MCF 10A (cell line): ENCODE measurements around the gene CNTNAP2. TPM values are rescaled to one million over a fixed set of nuclear protein-coding genes. Genes with fewer than 3 reads are reported as not detected.

ENCODE experiments used
- BruUV-seq: library from RNA; stranded (reverse); fragments of 400-500 nt; replicated peaks from 2 replicates; lab custom pipeline; 2021; lab: Mats Ljungman, UMichigan
- CTCF ChIA-PET: fragments of 300-600 bp; sonication (Branson Sonifier 250); formaldehyde crosslinking; extraction: SDS; loops from one replicate; lab custom pipeline; 2021; ENCODE audit warnings: antibody characterized with exemption, inconsistent platforms; lab: Yijun Ruan, JAX
- POLR2A ChIA-PET: fragments of 300-600, 350-650 bp; sonication (Branson Sonifier 250); formaldehyde crosslinking; extraction: SDS; loops from one replicate; lab custom pipeline; 2020; ENCODE audit warnings: antibody characterized with exemption, inconsistent platforms; lab: Yijun Ruan, JAX
- DNase-seq: peaks from one replicate; pipeline ENCODE4 v3.0.0-alpha.2; 2018; ENCODE audit not compliant: unreplicated experiment
- H3K27ac Mint-ChIP-seq: one replicate; pipeline ENCODE4 v1.8.0; 2022; ENCODE audit warnings: mild to moderate bottlenecking, low read depth, mixed read lengths; ENCODE audit not compliant: unreplicated experiment
- H3K27me3 Mint-ChIP-seq: one replicate; pipeline ENCODE4 v1.8.0; 2022; ENCODE audit warnings: mixed read lengths; ENCODE audit not compliant: insufficient read depth, unreplicated experiment
- H3K36me3 Mint-ChIP-seq: one replicate; pipeline ENCODE4 v1.8.0; 2022; ENCODE audit warnings: mild to moderate bottlenecking, moderate library complexity, mixed read lengths; ENCODE audit not compliant: insufficient read depth, unreplicated experiment
- H3K4me1 Mint-ChIP-seq: one replicate; pipeline ENCODE4 v1.8.0; 2022; ENCODE audit warnings: mixed read lengths; ENCODE audit not compliant: insufficient read depth, unreplicated experiment
- H3K4me3 Mint-ChIP-seq: one replicate; pipeline ENCODE4 v1.8.0; 2022; ENCODE audit warnings: mild to moderate bottlenecking, moderate library complexity, mixed read lengths; ENCODE audit not compliant: unreplicated experiment
- H3K9me3 Mint-ChIP-seq: one replicate; pipeline ENCODE4 v1.8.0; 2022; ENCODE audit warnings: mixed read lengths; ENCODE audit not compliant: unreplicated experiment
- CTCF ChIP-seq: fragments of 200-600 bp; IDR thresholded peaks from one replicate; pipeline ENCODE4 v1.8.0; 2022; ENCODE audit warnings: antibody characterized with exemption, mild to moderate bottlenecking; ENCODE audit not compliant: unreplicated experiment
- intact Hi-C: fragments of 100-400 bp; cut with micrococcal nuclease; formaldehyde crosslinking; loops from 2 replicates; pipeline ENCODE4 v1.14.1; 2022
- total RNA-seq: library from RNA; stranded (reverse); gene quantifications from 2 replicates; pipeline ENCODE4 v1.2.3, GENCODE V29; 2022

Gene CNTNAP2
- total RNA-seq, 1 experiment from 2014 or later: 1.1 TPM

DNA sequence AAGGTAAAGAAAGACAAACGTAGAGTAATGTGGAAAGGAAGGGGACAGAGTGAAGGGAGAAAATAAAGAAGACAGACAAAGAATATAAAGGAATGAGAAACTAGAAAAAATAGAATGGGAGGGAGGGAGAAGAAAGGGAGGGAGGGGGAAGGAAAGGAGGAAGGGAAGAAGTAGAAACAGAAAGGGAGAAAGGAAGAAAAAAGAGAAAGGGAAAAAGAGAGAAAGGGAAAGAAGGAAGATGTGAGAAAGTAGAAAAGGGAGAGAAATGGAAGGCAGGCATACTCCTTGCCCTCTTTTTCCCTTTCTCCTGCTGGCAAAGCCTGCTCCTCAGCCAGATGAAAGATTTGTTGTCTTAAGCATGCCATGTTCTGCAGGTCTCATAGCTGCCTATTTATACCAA, 1336.2 kb downstream of the CNTNAP2 start:
- no peaks in the 10 kb centered on the region for H3K9me3 Mint-ChIP-seq
- H3K4me1 Mint-ChIP-seq: no peaks in the 10 kb centered on the region
- CTCF ChIA-PET: no interaction called here
- no peak for DNase-seq
- H3K4me3 Mint-ChIP-seq: no peak overlapping the region
- no peaks in the 10 kb centered on the region for H3K27me3 Mint-ChIP-seq
- intact Hi-C loops: no loop called here
- POLR2A ChIA-PET: no interaction called here
- BruUV-seq: no TSS peak
- no peak for TF ChIP-seq CTCF
- no peak overlapping the region for H3K27ac Mint-ChIP-seq
- H3K36me3 Mint-ChIP-seq: no peaks in the 10 kb centered on the region

DNA sequence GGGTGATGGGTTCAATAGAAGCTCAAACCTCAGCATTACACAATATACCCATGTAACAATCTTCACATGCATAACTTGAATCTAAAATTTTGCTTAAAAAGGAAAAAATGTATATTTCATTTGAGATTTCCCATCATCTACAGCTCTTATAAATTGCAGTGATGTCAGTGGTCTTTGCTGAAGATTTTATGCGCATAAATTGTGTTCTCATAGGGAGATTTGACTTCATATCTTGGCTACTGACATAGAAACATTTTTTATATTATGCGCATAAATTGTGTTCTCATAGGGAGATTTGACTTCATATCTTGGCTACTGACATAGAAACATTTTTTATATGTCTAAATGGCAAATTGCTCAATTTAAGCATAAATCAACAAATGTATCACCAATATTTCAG, 1348.6 kb downstream of the CNTNAP2 start:
- no TSS peak for BruUV-seq
- DNase-seq: no peak
- no peaks in the 10 kb centered on the region for H3K27me3 Mint-ChIP-seq
- no peaks in the 10 kb centered on the region for H3K36me3 Mint-ChIP-seq
- no peaks in the 10 kb centered on the region for H3K4me1 Mint-ChIP-seq
- intact Hi-C loops: no loop called here
- no peak for TF ChIP-seq CTCF
- H3K9me3 Mint-ChIP-seq: peaks cover 4% of the 10 kb centered on the region
- ChIA-PET POLR2A (no interaction called here), CTCF (interaction anchor here (0.6 kb wide), 1 partner anchor 334 kb away, joined by 6 read pairs; no protein-coding TSS in a partner anchor)
- no peak overlapping the region for H3K4me3 Mint-ChIP-seq
- no peak overlapping the region for H3K27ac Mint-ChIP-seq

DNA sequence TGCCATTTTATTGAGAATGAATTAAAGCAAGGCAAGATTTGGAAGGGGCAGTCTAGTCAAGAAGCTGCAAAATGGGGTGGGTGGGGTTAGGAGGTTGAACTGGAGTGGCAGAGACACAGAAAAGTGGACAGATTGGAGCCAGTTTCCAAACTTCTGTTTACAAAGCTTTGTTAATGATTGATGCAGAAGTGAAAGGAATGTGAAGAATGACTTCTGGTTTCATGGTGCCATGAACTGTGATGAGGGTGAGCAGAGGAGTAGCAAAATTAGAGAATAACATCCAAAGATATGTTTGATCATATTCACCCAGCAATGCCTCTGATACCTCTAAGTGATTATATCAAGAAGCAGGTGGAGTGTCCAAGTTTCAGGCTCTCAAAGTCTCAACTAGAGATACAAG, 1356.0 kb downstream of the CNTNAP2 start:
- no peak for DNase-seq
- no peak for TF ChIP-seq CTCF
- no peaks in the 10 kb centered on the region for H3K36me3 Mint-ChIP-seq
- no peak overlapping the region for H3K27ac Mint-ChIP-seq
- CTCF ChIA-PET: interaction anchor here (0.9 kb wide), 1 partner anchor 8 kb away, joined by 3 read pairs; no protein-coding TSS in a partner anchor
- intact Hi-C loops: no loop called here
- peaks cover 19% of the 10 kb centered on the region for H3K9me3 Mint-ChIP-seq
- BruUV-seq: no TSS peak
- POLR2A ChIA-PET: no interaction called here
- H3K4me1 Mint-ChIP-seq: no peaks in the 10 kb centered on the region
- no peak overlapping the region for H3K4me3 Mint-ChIP-seq
- no peaks in the 10 kb centered on the region for H3K27me3 Mint-ChIP-seq

- Mint-ChIP-seq H3K27me3 (no peaks in the 10 kb centered on the region), H3K4me3 (no peak overlapping the region), H3K27ac (no peak overlapping the region), H3K36me3 (no peaks in the 10 kb centered on the region), H3K4me1 (no peaks in the 10 kb centered on the region), H3K9me3 (peaks cover 19% of the 10 kb centered on the region)
- POLR2A ChIA-PET: no interaction called here
- TF ChIP-seq CTCF: no peak
- CTCF ChIA-PET: interaction anchor here (0.7 kb wide), 1 partner anchor 11 kb away, joined by 4 read pairs; no protein-coding TSS in a partner anchor
- BruUV-seq: no TSS peak
- DNase-seq: no peak
- intact Hi-C loops: no loop called here
These were observed 1358.3 kb downstream of the CNTNAP2 start for GRCh38 chr7:147474862-147475261.
